ENCODE data around the gene PSMB2.
A peak's percentile ranks its signal among the peaks of the same experiment; 100 is the strongest.

The PSMB2 gene

GRCh38 chr1:35560256-35561225 lies 80.8 kb downstream of the PSMB2 start:
- no peak overlapping the region for H3K4me3 ChIP-seq (ENCODE audit: low read depth, low read length)
- TF ChIP-seq CTCF (IDR thresholded peaks at IDR 0.05; ENCODE audit: low read depth, low read length), result no peak
- no peak for DNase-seq
- H3K9me3 ChIP-seq, result no peaks in the 10 kb centered on the region
- no peaks in the 10 kb centered on the region for H3K27me3 ChIP-seq
- no peaks in the 10 kb centered on the region for H3K4me1 ChIP-seq
- peaks cover 6% of the 10 kb centered on the region for H3K36me3 ChIP-seq

GRCh38 chr1:35559317-35559944 lies 81.9 kb downstream of the PSMB2 start:
- H3K27me3 ChIP-seq, result no peaks in the 10 kb centered on the region
- no peak for TF ChIP-seq CTCF (IDR thresholded peaks at IDR 0.05; ENCODE audit: low read depth, low read length)
- no peak overlapping the region for H3K4me3 ChIP-seq (ENCODE audit: low read depth, low read length)
- peaks cover 5% of the 10 kb centered on the region for H3K36me3 ChIP-seq
- H3K4me1 ChIP-seq, result no peaks in the 10 kb centered on the region; the same call in 1 of the 2 replicates
- H3K9me3 ChIP-seq, result no peaks in the 10 kb centered on the region
- no peak for DNase-seq

- no peak for DNase-seq
Measured at GRCh38 chr1:35558374-35559316, 82.7 kb downstream of the PSMB2 start.

GRCh38 chr1:35557611-35558373 lies 83.5 kb downstream of the PSMB2 start, which contains the start of gene NCDN:
NCDN (plus strand) TSS chr1:35557799; CDS start chr1:35558191, 392 bp downstream.
- Histone ChIP-seq H3K4me1 (peaks cover 2% of the 10 kb centered on the region; the same call in 1 of the 2 replicates), H3K27me3 (no peaks in the 10 kb centered on the region), H3K36me3 (peaks cover 2% of the 10 kb centered on the region), H3K4me3 (ENCODE audit: low read depth, low read length) (peak within 1 kb of the TSS; percentile 81), H3K9me3 (no peaks in the 10 kb centered on the region)
- no peak for TF ChIP-seq CTCF (IDR thresholded peaks at IDR 0.05; ENCODE audit: low read depth, low read length)
- DNase-seq, result peak; percentile 94

More at GRCh38 chr1:35558374-35559316, 82.7 kb downstream of the PSMB2 start:
- Histone ChIP-seq H3K27me3 (no peaks in the 10 kb centered on the region), H3K9me3 (no peaks in the 10 kb centered on the region), H3K4me3 (ENCODE audit: low read depth, low read length) (peak overlapping the region; percentile 81), H3K4me1 (peaks cover 2% of the 10 kb centered on the region; the same call in 1 of the 2 replicates), H3K36me3 (peaks cover 2% of the 10 kb centered on the region)
- no peak for TF ChIP-seq CTCF (IDR thresholded peaks at IDR 0.05; ENCODE audit: low read depth, low read length)

GRCh38 chr1:35557118-35557610 lies 84.2 kb downstream of the PSMB2 start, which contains the start of gene KIAA0319L:
KIAA0319L (minus strand) TSS chr1:35557403; CDS start chr1:35554491, 2,912 bp downstream.
- peaks cover 2% of the 10 kb centered on the region; the same call in 1 of the 2 replicates for H3K4me1 ChIP-seq
- TF ChIP-seq CTCF (IDR thresholded peaks at IDR 0.05; ENCODE audit: low read depth, low read length), result no peak
- H3K9me3 ChIP-seq, result no peaks in the 10 kb centered on the region
- H3K27me3 ChIP-seq, result no peaks in the 10 kb centered on the region
- DNase-seq, result peak; percentile 39
- peaks cover 2% of the 10 kb centered on the region; the same call in 1 of the 2 replicates for H3K36me3 ChIP-seq
- peak within 1 kb of the TSS; percentile 81 for H3K4me3 ChIP-seq (ENCODE audit: low read depth, low read length)

All from BE2C (cell line).